SH-SY5Y (cell line): ENCODE measurements around the gene SGSM1.

Source experiments
- GATA2 ChIP-seq: IDR thresholded peaks from 2 replicates; pipeline ENCODE4 v1.6.1; 2011; ENCODE audit warnings: mild to moderate bottlenecking, low read depth, low read length
- GATA3 ChIP-seq: IDR thresholded peaks from 2 replicates; pipeline ENCODE4 v1.6.1; 2011; ENCODE audit warnings: low read depth, mild to moderate bottlenecking, low read length, moderate library complexity

- TF ChIP-seq GATA2 (no peak), GATA3 (no peak)
Observed at GRCh38 chr22:24948356-24949202, 142.6 kb downstream of the SGSM1 start.
